HepG2 (cell line): ENCODE measurements around the gene FBXO24. TPM values are rescaled to one million over a fixed set of nuclear protein-coding genes. Genes with fewer than 3 reads are reported as not detected.

Experiments used
- ATAC-seq: fragments of 200-7000 bp; cut with Tn5 transposase; 3 replicates; pipeline ENCODE4 v1.9.1; 2020; ENCODE audit warnings: mild to moderate bottlenecking, moderate library complexity
- BruUV-seq: library from RNA; stranded (reverse); fragments of 400-500 nt; replicated peaks from 2 replicates; lab custom pipeline; 2021; lab: Mats Ljungman, UMichigan
- CTCF ChIA-PET: fragments of 300-600 bp; formaldehyde crosslinking; extraction: SDS; loops from one replicate; lab custom pipeline; 2021; ENCODE audit warnings: low total read pairs, inconsistent platforms, low intra/inter-chr PET ratio; lab: Yijun Ruan, JAX
- POLR2A ChIA-PET: fragments of 350-600 bp; sonication (Branson Sonifier 250); formaldehyde crosslinking; loops from one replicate; lab custom pipeline; 2020; ENCODE audit warnings: antibody characterized with exemption, inconsistent platforms; lab: Yijun Ruan, JAX
- DNase-seq: peaks from one replicate; pipeline ENCODE4 v3.0.0-alpha.2; 2015; ENCODE audit warnings: low spot score
- FAIRE-seq: peaks from 3 replicates; lab custom pipeline; 2011; peaks lifted over from hg19 to GRCh38; lab: Jason Lieb, UNC
- H2AFZ ChIP-seq: one replicate; pipeline ENCODE4 v1.6.1; 2011; ENCODE audit warnings: low read length, inconsistent platforms
- H3K27ac ChIP-seq: fragments of 300-600 bp; 3 replicates; pipeline ENCODE4 v1.8.0; 2011; ENCODE audit warnings: mixed run types, mild to moderate bottlenecking, mixed read lengths, low read length, inconsistent platforms; ENCODE audit not compliant: insufficient read depth; ENCODE audit errors: extremely low read length
- H3K27me3 ChIP-seq, 2 experiments: fragments of 200-600 bp in 1 of 2; 2 replicates in 1 of 2; 3 replicates in 1 of 2; pipeline versions ENCODE4 v1.6.0 to v1.8.0; 2011; ENCODE audit warnings: low read length in 2 of 2, mild to moderate bottlenecking in 2 of 2, moderate library complexity in 2 of 2, inconsistent platforms in 1 of 2; ENCODE audit not compliant: insufficient read depth in 2 of 2, control insufficient read depth in 1 of 2
- H3K36me3 ChIP-seq, 2 experiments: fragments of 200-600 bp in 1 of 2; replicated peaks in 1 of 2; 2 replicates in 1 of 2; 3 replicates in 1 of 2; pipeline versions ENCODE4 v1.5.1 to v1.8.0; 2011; ENCODE audit warnings: low read length in 2 of 2, inconsistent platforms in 1 of 2; ENCODE audit not compliant: insufficient read depth in 2 of 2, control insufficient read depth in 1 of 2
- H3K4me1 ChIP-seq: 2 replicates; pipeline ENCODE4 v1.5.1; 2012; ENCODE audit warnings: low read length, inconsistent platforms; ENCODE audit not compliant: insufficient read depth
- H3K4me2 ChIP-seq: 2 replicates; pipeline ENCODE4 v1.6.0; 2011; ENCODE audit warnings: low read depth, low read length, inconsistent platforms
- H3K4me3 ChIP-seq, 3 experiments: fragments of 200-600 bp in 1 of 3; sonication (generic), shearing (Covaris generic) in 1 of 3; replicated peaks in 1 of 3; 2 replicates each; pipeline ENCODE4 v1.5.1; 2011 to 2016; ENCODE audit warnings: low read length in 3 of 3, inconsistent platforms in 2 of 3, low read depth in 2 of 3, mild to moderate bottlenecking in 2 of 3, control low read depth in 1 of 3, mixed read lengths in 1 of 3; ENCODE audit not compliant: insufficient read depth in 1 of 3
- H3K79me2 ChIP-seq: one replicate; pipeline ENCODE4 v1.6.1; 2011; ENCODE audit warnings: low read length, inconsistent platforms; ENCODE audit not compliant: insufficient read depth
- H3K9ac ChIP-seq: 2 replicates; pipeline ENCODE4 v1.6.0; 2011; ENCODE audit warnings: mild to moderate bottlenecking, low read depth, low read length, inconsistent platforms; ENCODE audit not compliant: insufficient read depth
- H3K9me3 ChIP-seq: 2 replicates; pipeline ENCODE4 v1.5.1; 2012; ENCODE audit warnings: mild to moderate bottlenecking, low read length
- H4K20me1 ChIP-seq: 2 replicates; pipeline ENCODE4 v1.6.0; 2011; ENCODE audit warnings: inconsistent platforms, mild to moderate bottlenecking, low read length, moderate library complexity; ENCODE audit not compliant: insufficient read depth
- AGO2 ChIP-seq: fragments of 200-400 bp; formaldehyde crosslinking; optimal IDR thresholded peaks from 2 replicates; pipeline ENCODE3; 2017; ENCODE audit warnings: mild to moderate bottlenecking, low read depth, low read length, moderate library complexity
- AKAP8 ChIP-seq: sonication (generic); formaldehyde crosslinking; IDR thresholded peaks from 2 replicates; pipeline ENCODE4 v1.5.1; 2020; ENCODE audit warnings: mild to moderate bottlenecking, missing genetic modification reagents
- GATA4 ChIP-seq: sonication (generic); IDR thresholded peaks from 2 replicates; pipeline ENCODE4 v1.6.1; 2016; ENCODE audit warnings: antibody characterized with exemption, low read depth, borderline replicate concordance
- POLR2A ChIP-seq, 2 experiments: IDR thresholded peaks; 2 replicates each; pipeline ENCODE4 v1.6.1; 2011; ENCODE audit warnings: low read depth in 2 of 2, low read length in 2 of 2, mild to moderate bottlenecking in 1 of 2, moderate library complexity in 1 of 2; ENCODE audit not compliant: insufficient read depth in 1 of 2
- RBFOX2 ChIP-seq: fragments of 200-400 bp; formaldehyde crosslinking; IDR thresholded peaks from 2 replicates; pipeline ENCODE4 v1.6.1; 2017; ENCODE audit warnings: low read depth, mild to moderate bottlenecking, low read length
- RBM22 ChIP-seq: fragments of 200-400 bp; formaldehyde crosslinking; optimal IDR thresholded peaks from 2 replicates; pipeline ENCODE3; 2017; ENCODE audit warnings: mild to moderate bottlenecking, low read length, moderate library complexity
- RXRA ChIP-seq: sonication (generic); formaldehyde crosslinking; IDR thresholded peaks from 2 replicates; pipeline ENCODE4 v1.5.1; 2020; ENCODE audit warnings: missing genetic modification reagents
- ZNF263 ChIP-seq: sonication (generic); formaldehyde crosslinking; IDR thresholded peaks from 2 replicates; pipeline ENCODE4 v1.4.0; 2020; ENCODE audit warnings: missing genetic modification reagents
- WGBS: methylation state at CpG from one replicate; pipeline ENCODE4 v1.1.6; 2017; ENCODE audit warnings: low lambda C conversion rate; 5-methylcytosine and 5-hydroxymethylcytosine counted together
- in situ Hi-C: cut with HindIII; loops from 2 replicates; pipeline ENCODE4 v1.10.0; 2017; ENCODE audit warnings: low pct_unique_long_range_greater_than_20kb; ENCODE audit not compliant: extremely low pct_ligation_motif_present
- intact Hi-C: fragments of 100-400 bp; cut with micrococcal nuclease; formaldehyde crosslinking; loops from one replicate; pipeline ENCODE4 v1.10.0; 2022; ENCODE audit not compliant: unreplicated experiment
- polyA plus RNA-seq, 8 experiments: library from polyadenylated mRNA; depleted of rRNA in 3 of 8; stranded (reverse) in 7 of 8; unstranded in 1 of 8; fragments of >200 nt; fragmentation: Illumina TruSeq in 4 of 8; extraction: Trizol in 4 of 8; gene quantifications; 2 replicates each; pipeline versions ENCODE4 v1.2.1 to v1.2.3, GENCODE V29; 2011 to 2016; ENCODE audit warnings: low read depth in 4 of 8, missing spikeins in 1 of 8, mixed read lengths in 1 of 8; ENCODE audit not compliant: insufficient read depth in 1 of 8
- total RNA-seq, 5 experiments: library from RNA; depleted of rRNA; stranded (reverse); fragments of >200 nt; fragmentation: Illumina TruSeq; extraction: Trizol; gene quantifications; 2 replicates each; pipeline ENCODE4 v1.2.3, GENCODE V29; 2016; ENCODE audit warnings: low read depth in 1 of 5
- TF ChIP-seq, protein P1 (sequence below): IDR thresholded peaks from 2 replicates; pipeline ENCODE4 v1.6.1; 2016; ENCODE audit warnings: low read depth
- TF ChIP-seq, protein P2 (sequence below): sonication (generic); formaldehyde crosslinking; IDR thresholded peaks from 2 replicates; pipeline ENCODE4 v1.9.0; 2022; ENCODE audit warnings: missing genetic modification reagents, mild to moderate bottlenecking, borderline replicate concordance
- TF ChIP-seq, protein P3 (sequence below): sonication (generic); formaldehyde crosslinking; IDR thresholded peaks from 2 replicates; pipeline ENCODE4 v1.4.0; 2020; ENCODE audit warnings: missing genetic modification reagents
- TF ChIP-seq, protein P4 (sequence below): sonication (generic); formaldehyde crosslinking; IDR thresholded peaks from 2 replicates; pipeline ENCODE4 v1.4.0; 2020; ENCODE audit warnings: missing genetic modification reagents

The FBXO24 gene
- total and polyA plus RNA-seq, 2 of the 13 experiments (the other 11 are each of a cell fraction or from before 2014, with no cell fraction given): 0.20 to 0.55 TPM

DNA sequence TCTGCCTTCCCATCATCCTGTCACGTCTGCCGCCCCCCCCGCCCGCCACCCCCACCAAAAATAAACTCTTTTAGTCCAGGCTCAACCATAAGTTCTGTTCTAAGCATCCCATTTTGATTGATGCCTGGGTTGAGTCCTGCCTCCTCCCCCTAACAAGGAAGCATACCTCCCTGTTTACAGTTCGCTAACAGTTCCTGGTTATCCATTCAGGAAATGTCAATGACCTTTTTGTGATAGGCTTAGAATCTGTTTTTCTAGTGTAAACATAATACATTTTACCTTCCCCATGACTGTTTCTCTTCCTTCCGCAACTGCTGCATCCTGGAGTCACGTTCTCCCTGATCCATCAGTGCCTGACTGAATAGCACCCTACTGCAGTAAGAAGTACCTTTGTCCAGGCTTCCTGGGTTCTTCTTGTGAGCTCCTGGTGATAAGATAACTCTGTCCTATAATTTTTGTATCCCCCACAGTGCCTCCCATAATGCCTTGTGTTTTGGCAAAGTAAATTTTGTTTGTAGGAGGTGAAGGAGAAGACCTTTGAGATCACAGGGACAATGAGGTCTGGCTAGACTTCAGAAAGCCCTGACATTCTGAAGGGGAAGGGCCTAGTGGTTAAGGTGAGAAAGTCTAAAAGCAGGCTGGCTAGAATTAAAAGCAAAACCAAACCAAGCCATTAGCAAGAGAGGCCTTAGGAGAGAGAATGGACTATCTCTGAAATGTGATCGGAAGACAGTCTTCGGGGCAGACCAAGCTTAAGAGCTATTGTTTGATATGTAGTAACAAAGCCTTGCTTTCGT lies 39.8 kb upstream of the FBXO24 start (continued):
- peak; percentile 19; the same call in 1 of the 2 replicates for TF ChIP-seq AKAP8 (CRISPR knock-in tag)
- TF ChIP-seq, protein P1, sequence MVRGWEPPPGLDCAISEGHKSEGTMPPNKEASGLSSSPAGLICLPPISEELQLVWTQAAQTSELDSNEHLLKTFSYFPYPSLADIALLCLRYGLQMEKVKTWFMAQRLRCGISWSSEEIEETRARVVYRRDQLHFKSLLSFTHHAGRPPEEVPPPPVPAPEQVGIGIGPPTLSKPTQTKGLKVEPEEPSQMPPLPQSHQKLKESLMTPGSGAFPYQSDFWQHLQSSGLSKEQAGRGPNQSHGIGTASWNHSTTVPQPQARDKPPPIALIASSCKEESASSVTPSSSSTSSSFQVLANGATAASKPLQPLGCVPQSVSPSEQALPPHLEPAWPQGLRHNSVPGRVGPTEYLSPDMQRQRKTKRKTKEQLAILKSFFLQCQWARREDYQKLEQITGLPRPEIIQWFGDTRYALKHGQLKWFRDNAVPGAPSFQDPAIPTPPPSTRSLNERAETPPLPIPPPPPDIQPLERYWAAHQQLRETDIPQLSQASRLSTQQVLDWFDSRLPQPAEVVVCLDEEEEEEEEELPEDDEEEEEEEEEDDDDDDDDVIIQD (CRISPR knock-in tag): peak; percentile 7; the same call in 1 of the 2 replicates
- TF ChIP-seq, all 625 proteins: peak for 143

DNA sequence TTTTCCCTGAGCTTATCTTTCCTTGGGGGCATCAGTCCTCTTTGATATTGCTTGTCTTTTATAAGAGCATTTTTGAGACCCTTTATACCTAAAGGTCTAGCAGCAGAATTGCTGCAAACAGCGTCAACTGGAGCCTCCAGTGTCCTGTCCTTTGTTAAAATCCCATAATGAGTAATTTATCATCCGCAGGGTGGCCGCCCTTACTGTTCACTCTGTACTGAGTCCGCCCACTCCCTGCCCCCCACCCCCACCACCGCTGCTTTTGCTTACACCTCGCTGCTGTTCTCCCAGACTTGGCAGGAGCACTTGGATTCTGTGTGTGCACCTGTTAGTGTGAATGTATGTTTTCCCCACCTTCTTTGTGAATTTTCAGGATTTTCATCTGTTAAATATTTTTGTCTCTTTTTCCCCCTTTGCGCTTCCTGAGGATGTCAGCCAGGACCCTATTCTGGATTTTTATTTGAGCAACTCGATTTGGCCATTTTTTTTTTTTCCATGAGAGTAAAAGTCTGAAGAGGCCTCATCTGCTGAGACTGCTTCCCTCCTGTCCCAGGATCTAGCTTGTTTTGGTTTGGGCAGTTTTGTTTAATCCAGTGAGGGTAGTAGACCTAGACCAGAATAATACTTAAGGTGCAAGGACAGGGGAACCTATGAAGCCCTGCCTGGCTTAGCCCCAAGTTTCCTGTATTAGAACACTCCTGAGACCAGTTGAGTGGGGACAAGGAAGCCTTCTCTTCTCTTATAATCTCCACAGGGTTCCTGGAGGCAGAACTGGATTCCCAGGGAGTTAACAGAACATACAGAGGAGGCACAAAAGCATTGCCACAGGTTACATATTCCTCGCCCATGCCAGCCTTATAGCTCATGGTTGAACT lies 39.0 kb upstream of the FBXO24 start:
- ATAC-seq (no peak), FAIRE-seq (no peak), DNase-seq (no peak)
- Histone ChIP-seq H3K9me3 (no peaks in the 10 kb centered on the region), H3K4me1 (peaks cover 84% of the 10 kb centered on the region), H3K27ac (peak overlapping the region; percentile 94), H3K36me3 (peaks cover 10 to 40% of the 10 kb centered on the region in 2 experiments), H4K20me1 (no peaks in the 10 kb centered on the region), H3K9ac (peak overlapping the region; percentile 59), H3K4me2 (peak overlapping the region; percentile 86), H3K79me2 (peaks cover 57% of the 10 kb centered on the region), H3K4me3 (peak overlapping the region; percentile 17 to 35 (median 33); a peak in 4 of 6 replicates), H3K27me3 (no peaks in the 10 kb centered on the region), H2AFZ (no peak overlapping the region)
- intact Hi-C loops: loop anchor here (1.0 kb wide), 1 partner anchor 19 kb away; no protein-coding TSS in a partner anchor
- CTCF ChIA-PET: interaction anchor here (1.1 kb wide), 1 partner anchor 13 kb away, joined by 4 read pairs; no protein-coding TSS in a partner anchor
- WGBS: 46% methylated on average over 9 of the region's 9 CpGs
- TSS peak; percentile 7 for BruUV-seq
- in situ Hi-C loops: no loop called here
- POLR2A ChIA-PET: interaction anchor here (1.0 to 2.7 kb wide), 4 partner anchors 8 to 110 kb away, joined by 3 to 19 read pairs (median 4); partner anchors contain the start of genes FBXO24 and LRCH4
- TF ChIP-seq RXRA: no peak
- no peak for TF ChIP-seq ZNF263
- no peak for TF ChIP-seq GATA4
- no peak for TF ChIP-seq AGO2
- TF ChIP-seq RBFOX2: 0 out of 2 replicates have a peak, but pooled peaks have one; percentile 16
- TF ChIP-seq, protein P2, sequence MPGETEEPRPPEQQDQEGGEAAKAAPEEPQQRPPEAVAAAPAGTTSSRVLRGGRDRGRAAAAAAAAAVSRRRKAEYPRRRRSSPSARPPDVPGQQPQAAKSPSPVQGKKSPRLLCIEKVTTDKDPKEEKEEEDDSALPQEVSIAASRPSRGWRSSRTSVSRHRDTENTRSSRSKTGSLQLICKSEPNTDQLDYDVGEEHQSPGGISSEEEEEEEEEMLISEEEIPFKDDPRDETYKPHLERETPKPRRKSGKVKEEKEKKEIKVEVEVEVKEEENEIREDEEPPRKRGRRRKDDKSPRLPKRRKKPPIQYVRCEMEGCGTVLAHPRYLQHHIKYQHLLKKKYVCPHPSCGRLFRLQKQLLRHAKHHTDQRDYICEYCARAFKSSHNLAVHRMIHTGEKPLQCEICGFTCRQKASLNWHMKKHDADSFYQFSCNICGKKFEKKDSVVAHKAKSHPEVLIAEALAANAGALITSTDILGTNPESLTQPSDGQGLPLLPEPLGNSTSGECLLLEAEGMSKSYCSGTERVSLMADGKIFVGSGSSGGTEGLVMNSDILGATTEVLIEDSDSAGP (CRISPR knock-in tag): no peak
- TF ChIP-seq POLR2A (IDR thresholded peaks at IDR 0.05; ENCODE audit: insufficient read depth in 1 of 2, low read depth in 2 of 2, low read length in 2 of 2): peak in 1 of 2 experiments; percentile 8; a peak in 1 of 4 replicates
- peak; percentile 46 for TF ChIP-seq RBM22
- TF ChIP-seq, protein P3, sequence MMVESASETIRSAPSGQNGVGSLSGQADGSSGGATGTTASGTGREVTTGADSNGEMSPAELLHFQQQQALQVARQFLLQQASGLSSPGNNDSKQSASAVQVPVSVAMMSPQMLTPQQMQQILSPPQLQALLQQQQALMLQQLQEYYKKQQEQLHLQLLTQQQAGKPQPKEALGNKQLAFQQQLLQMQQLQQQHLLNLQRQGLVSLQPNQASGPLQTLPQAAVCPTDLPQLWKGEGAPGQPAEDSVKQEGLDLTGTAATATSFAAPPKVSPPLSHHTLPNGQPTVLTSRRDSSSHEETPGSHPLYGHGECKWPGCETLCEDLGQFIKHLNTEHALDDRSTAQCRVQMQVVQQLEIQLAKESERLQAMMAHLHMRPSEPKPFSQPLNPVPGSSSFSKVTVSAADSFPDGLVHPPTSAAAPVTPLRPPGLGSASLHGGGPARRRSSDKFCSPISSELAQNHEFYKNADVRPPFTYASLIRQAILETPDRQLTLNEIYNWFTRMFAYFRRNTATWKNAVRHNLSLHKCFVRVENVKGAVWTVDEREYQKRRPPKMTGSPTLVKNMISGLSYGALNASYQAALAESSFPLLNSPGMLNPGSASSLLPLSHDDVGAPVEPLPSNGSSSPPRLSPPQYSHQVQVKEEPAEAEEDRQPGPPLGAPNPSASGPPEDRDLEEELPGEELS (CRISPR knock-in tag): 0 out of 2 replicates have a peak, but pooled peaks have one; percentile 15
- TF ChIP-seq, protein P4, sequence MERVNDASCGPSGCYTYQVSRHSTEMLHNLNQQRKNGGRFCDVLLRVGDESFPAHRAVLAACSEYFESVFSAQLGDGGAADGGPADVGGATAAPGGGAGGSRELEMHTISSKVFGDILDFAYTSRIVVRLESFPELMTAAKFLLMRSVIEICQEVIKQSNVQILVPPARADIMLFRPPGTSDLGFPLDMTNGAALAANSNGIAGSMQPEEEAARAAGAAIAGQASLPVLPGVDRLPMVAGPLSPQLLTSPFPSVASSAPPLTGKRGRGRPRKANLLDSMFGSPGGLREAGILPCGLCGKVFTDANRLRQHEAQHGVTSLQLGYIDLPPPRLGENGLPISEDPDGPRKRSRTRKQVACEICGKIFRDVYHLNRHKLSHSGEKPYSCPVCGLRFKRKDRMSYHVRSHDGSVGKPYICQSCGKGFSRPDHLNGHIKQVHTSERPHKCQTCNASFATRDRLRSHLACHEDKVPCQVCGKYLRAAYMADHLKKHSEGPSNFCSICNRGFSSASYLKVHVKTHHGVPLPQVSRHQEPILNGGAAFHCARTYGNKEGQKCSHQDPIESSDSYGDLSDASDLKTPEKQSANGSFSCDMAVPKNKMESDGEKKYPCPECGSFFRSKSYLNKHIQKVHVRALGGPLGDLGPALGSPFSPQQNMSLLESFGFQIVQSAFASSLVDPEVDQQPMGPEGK: peak; percentile 23; the same call in 1 of the 2 replicates
